Measurements from ENCODE around the gene BET1L. TPM values are rescaled to one million over a fixed set of nuclear protein-coding genes. Genes with fewer than 3 reads are reported as not detected.
"Not testable (repeated sequence)": the region's sequence is repeated elsewhere in the genome, so short reads cannot be mapped to it uniquely, and the experiment has no call there.

Gene BET1L
- total RNA-seq, 1 donor: 16.2 TPM

DNA sequence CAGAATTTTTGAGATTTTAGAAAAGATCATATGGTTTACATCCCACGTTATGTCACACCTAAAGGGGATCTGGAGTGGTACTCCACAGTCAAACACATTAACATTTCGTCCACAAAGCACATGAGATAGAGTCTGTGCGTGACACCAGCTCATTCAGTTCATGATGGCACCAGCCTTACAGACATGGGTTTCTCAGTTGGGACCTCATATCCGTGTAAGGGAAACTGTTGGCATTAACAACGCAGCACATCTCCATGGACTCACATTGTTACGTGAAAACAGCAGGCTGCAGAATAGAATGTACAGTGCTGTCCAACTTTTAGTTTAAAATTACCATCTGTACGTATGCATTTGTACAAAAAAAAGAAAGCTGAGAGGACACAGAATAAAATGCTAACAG lies 14.3 kb upstream of the BET1L start:
- no peak overlapping the region for H3K4me3 ChIP-seq (ENCODE audit: low read depth, low read length)
- TF ChIP-seq, protein P1, sequence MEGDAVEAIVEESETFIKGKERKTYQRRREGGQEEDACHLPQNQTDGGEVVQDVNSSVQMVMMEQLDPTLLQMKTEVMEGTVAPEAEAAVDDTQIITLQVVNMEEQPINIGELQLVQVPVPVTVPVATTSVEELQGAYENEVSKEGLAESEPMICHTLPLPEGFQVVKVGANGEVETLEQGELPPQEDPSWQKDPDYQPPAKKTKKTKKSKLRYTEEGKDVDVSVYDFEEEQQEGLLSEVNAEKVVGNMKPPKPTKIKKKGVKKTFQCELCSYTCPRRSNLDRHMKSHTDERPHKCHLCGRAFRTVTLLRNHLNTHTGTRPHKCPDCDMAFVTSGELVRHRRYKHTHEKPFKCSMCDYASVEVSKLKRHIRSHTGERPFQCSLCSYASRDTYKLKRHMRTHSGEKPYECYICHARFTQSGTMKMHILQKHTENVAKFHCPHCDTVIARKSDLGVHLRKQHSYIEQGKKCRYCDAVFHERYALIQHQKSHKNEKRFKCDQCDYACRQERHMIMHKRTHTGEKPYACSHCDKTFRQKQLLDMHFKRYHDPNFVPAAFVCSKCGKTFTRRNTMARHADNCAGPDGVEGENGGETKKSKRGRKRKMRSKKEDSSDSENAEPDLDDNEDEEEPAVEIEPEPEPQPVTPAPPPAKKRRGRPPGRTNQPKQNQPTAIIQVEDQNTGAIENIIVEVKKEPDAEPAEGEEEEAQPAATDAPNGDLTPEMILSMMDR (IDR thresholded peaks at IDR 0.05; ENCODE audit: insufficient read depth, low read length): no peak
- DNase-seq (ENCODE audit: low read depth): no peak

DNA sequence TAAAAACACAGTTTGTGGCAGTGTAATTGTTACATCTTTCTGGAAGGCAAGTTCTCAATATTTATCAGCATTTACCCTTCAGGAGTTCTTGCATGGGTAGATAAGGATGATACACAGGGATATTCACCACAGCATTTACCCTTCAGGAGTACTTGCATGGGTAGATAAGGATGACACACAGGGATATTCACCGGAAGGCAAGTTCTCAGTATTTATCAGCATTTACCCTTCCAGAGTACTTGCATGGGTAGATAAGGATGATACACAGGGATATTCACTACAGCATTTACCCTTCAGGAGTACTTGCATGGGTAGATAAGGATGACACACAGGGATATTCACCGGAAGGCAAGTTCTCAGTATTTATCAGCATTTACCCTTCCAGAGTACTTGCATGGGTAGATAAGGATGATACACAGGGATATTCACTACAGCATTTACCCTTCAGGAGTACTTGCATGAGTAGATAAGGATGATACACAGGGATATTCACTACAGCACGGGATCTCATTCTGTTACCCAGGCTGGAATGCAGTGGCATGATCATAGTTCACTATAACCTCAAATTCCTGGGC lies 13.5 kb upstream of the BET1L start:
- not testable (repeated sequence) for DNase-seq (ENCODE audit: low read depth); H3K4me3 ChIP-seq (ENCODE audit: low read depth, low read length)

DNA sequence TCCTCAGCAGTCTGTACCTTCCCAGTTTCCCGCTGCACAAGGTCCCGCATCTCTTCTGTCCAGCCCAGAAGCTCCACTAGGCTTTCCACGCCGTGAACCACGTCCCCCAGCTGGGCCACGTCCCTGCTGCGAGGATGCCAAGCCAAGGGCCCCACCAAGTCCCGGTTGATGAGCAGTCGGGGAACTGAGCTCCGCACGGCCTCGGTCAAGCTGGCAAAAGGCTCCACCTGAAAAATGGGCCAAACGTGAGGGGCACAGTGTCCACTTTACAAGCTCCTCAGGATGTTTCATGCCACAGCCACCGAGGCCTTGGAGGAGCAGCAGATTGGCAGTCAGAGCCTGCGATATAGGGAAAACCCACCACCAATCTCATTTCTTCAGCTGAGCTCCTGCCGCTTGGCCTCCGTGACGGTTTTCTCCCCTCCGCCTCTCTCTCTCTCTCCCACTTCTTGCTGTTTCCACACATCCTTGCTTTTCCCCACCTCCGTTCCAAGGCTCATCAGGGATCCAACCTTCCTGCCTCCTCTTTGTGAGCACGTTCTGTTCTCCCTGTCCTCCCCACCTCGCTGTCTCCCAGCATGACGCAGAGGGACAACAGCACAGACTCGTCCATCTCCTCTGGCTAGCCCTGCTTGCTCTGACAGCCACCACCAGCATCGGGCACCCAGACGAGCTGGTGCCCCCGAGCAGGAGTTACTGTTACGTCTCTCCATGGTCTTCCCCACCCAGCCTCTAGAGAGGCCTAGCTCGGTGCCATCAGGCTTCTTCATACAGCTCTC lies 11.8 kb upstream of the BET1L start:
- TF ChIP-seq, protein P1 (IDR thresholded peaks at IDR 0.05; ENCODE audit: insufficient read depth, low read length): no peak
- no peak overlapping the region for H3K4me3 ChIP-seq (ENCODE audit: low read depth, low read length)
- DNase-seq (ENCODE audit: low read depth): no peak

DNA sequence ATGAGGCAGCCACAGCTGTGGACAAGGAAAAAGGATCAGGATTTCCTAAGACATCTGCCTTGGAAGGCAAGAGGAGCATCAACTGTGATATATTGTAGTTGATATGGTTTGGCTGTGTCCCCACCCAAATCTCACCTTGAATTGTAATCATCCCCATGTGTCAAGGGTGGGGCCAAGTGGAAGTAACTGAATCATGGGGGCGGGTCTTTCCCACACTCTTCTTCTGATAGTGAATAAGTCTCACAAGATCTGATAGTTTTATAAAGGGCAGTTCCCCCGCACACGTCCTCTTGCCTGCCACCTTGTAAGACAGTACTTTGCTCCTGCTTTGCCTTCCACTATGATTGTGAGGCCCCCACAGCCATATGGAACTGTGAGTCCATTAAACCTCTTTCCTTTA lies 10.5 kb upstream of the BET1L start:
- TF ChIP-seq, protein P1 (IDR thresholded peaks at IDR 0.05; ENCODE audit: insufficient read depth, low read length): no peak
- DNase-seq (ENCODE audit: low read depth): no peak

DNA sequence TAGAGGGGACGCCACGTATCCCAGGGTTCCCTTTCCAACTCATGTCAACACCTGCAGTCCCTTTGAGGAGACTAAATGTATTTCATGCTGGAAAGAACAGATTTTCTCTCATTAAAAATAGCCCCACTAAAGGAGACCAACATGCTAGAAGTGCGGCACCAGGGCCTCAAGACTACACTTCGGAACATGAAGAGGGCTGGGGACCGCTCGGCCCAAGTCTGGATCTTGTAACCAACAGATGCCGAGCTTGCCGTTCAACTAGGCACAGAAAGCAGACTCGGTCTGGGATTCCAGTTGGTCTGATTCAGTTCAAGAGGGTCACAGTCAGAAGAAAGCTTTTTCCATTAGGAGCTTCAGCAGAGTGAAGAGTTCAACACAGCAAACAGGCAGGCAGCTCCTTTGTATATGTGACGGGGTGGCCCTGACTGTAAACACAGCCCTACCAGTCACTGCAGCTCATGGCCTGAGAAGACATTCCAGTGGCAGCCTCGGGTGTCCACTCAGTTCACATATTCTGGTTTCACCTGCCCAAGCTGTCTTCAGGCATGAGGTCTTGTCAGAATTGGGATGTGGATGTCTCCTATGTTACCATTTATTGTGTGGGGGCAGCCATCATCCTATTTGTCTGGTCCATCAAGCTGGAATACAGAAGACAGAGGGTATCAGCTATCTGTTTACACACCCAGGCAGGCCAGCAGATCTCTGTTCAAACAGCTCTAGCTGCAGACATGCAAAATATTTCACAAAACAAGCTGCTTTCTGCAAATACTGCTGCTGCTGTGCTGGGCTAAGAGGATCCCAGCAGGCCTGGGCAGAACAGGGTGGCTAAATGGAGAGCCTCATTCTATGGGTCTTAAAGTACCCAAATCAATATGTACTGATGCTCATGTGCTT lies 9.1 kb upstream of the BET1L start:
- TF ChIP-seq, protein P1 (IDR thresholded peaks at IDR 0.05; ENCODE audit: insufficient read depth, low read length): no peak
- no peak for DNase-seq (ENCODE audit: low read depth)
- no peak overlapping the region for H3K4me3 ChIP-seq (ENCODE audit: low read depth, low read length)

More for the DNA sequence above, 10.5 kb upstream of the BET1L start:
- H3K4me3 ChIP-seq (ENCODE audit: low read depth, low read length): no peak overlapping the region

DNA sequence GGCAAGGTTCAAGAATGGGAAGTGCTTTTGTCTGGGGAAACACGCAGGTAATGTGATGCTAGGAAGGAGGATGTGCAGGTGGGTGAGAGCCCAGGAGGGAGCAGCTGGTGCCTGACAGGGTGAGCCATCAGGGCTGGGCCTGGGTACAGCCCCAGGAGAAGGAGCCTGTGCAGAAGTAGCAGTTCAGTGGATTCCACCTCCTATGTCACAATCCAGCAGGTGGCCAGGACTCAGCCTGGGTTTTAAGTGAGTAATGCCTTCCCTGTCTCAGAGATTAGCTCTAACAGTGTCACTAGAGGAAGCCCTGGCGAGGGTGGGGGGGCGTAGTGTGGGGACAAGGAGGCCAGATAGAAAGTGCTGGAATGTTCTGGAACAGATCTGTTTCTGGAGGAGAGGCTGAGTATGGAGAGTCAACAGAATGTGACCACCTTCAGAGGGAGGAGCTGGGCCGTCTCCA lies 8.4 kb upstream of the BET1L start:
- no peak for DNase-seq (ENCODE audit: low read depth)
- no peak overlapping the region for H3K4me3 ChIP-seq (ENCODE audit: low read depth, low read length)
- TF ChIP-seq, protein P1 (IDR thresholded peaks at IDR 0.05; ENCODE audit: insufficient read depth, low read length): no peak

DNA sequence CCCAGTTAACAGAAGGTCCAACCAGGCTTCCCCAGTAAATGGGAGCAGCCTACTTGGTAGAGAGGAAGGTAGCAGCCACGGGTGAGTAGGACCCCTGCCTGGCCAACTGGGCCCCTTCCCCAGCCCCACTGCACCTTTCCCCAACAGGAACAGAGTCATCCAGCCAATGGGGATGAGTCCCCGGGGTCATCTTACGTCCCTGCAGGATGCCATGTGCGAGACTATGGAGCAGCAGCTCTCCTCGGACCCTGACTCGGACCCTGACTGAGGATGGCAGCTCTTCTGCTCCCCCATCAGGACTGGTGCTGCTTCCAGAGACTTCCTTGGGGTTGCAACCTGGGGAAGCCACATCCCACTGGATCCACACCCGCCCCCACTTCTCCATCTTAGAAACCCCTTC lies 6.9 kb upstream of the BET1L start:
- no peak overlapping the region for H3K4me3 ChIP-seq (ENCODE audit: low read depth, low read length)
- no peak for DNase-seq (ENCODE audit: low read depth)
- TF ChIP-seq, protein P1 (IDR thresholded peaks at IDR 0.05; ENCODE audit: insufficient read depth, low read length): no peak
